Gastrocnemius medialis (tissue), 4 donors: ENCODE data around the gene HES7. TPM values are rescaled to one million over a fixed set of nuclear protein-coding genes. Genes with fewer than 3 reads are reported as not detected.
A peak's percentile ranks its signal among the peaks of the same experiment; 100 is the strongest.

ENCODE experiments used
- ATAC-seq, 2 donors: fragments of 150-250 bp; one replicate each; pipeline ENCODE4 v1.9.1; 2016
- DNase-seq, 2 donors: peaks; one replicate each; pipeline ENCODE4 v3.0.0-alpha.2; 2019
- H3K27ac ChIP-seq, 4 donors: fragments of 200-600 bp; sonication (generic); 1 replicate in 1 of 4; 2 replicates in 3 of 4; pipeline ENCODE4 v1.5.1; 2016 to 2018; ENCODE audit warnings: mild to moderate bottlenecking in 2 of 4, moderate library complexity in 1 of 4
- H3K27me3 ChIP-seq, 3 donors: fragments of 200-600 bp; sonication (generic) in 2 of 3; 1 replicate in 1 of 3; 2 replicates in 2 of 3; pipeline versions ENCODE4 v1.5.1 to v1.6.0; 2016 to 2019; ENCODE audit warnings: mild to moderate bottlenecking in 1 of 3, moderate library complexity in 1 of 3
- H3K36me3 ChIP-seq, 2 donors: fragments of 200-600 bp; sonication (generic) in 1 of 2; one replicate each; pipeline ENCODE4 v1.5.1; 2017 to 2018
- H3K4me1 ChIP-seq, 2 donors: fragments of 200-600 bp; sonication (generic) in 1 of 2; one replicate each; pipeline ENCODE4 v1.5.1; 2016 to 2017; ENCODE audit warnings: mild to moderate bottlenecking in 2 of 2
- H3K4me3 ChIP-seq, 4 donors: fragments of 200-600 bp; sonication (generic) in 3 of 4; 1 replicate in 1 of 4; 2 replicates in 3 of 4; pipeline ENCODE4 v1.5.1; 2016 to 2019; ENCODE audit warnings: mild to moderate bottlenecking in 2 of 4
- H3K9me3 ChIP-seq, 3 donors: fragments of 200-600 bp; sonication (generic) in 2 of 3; 1 replicate in 1 of 3; 2 replicates in 2 of 3; pipeline ENCODE4 v1.5.1; 2016 to 2019
- CTCF ChIP-seq, 5 experiments: fragments of 450-650 bp in 3 of 5; fragments of 200-600 bp in 2 of 5; sonication (generic) in 2 of 5; IDR thresholded peaks in 4 of 5; conservative IDR thresholded peaks in 1 of 5; 1 replicate in 4 of 5; 2 replicates in 1 of 5; pipeline ENCODE4 v1.5.1; 2016 to 2019; ENCODE audit warnings: antibody characterized with exemption in 5 of 5, mild to moderate bottlenecking in 3 of 5, moderate library complexity in 3 of 5
- POLR2A ChIP-seq, 2 donors: fragments of 450-650 bp; IDR thresholded peaks; one replicate each; pipeline ENCODE4 v1.6.1; 2017; ENCODE audit warnings: antibody characterized with exemption in 2 of 2, mild to moderate bottlenecking in 2 of 2, moderate library complexity in 2 of 2
- in situ Hi-C, 4 donors: fragments of 200-750 bp; cut with MboI; loops; one replicate each; pipeline versions ENCODE4 v1.15.0 to v1.8.0; 2017; ENCODE audit warnings: low sequenced_read_pairs in 4 of 4
- intact Hi-C: fragments of 100-400 bp; cut with DNase I; formaldehyde crosslinking; loops from one replicate; pipeline ENCODE4 v1.15.1; 2023; ENCODE audit warnings: low total_unique reads
- total RNA-seq, 4 donors: library from RNA; depleted of rRNA; stranded (reverse); fragments of >200 nt; gene quantifications; one replicate each; pipeline versions ENCODE4 v1.1.0 to v1.2.3, GENCODE V29; 2016

HES7 gene
- total RNA-seq, 4 donors from 2014 or later, result not detected

- Histone ChIP-seq H3K36me3 (no peaks in the 10 kb centered on the region), H3K27me3 (peaks cover 73 to 81% (median 74%) of the 10 kb centered on the region in 3 donors), H3K4me3 (no peak overlapping the region), H3K4me1 (peaks cover 4 to 29% of the 10 kb centered on the region in 2 donors), H3K9me3 (no peaks in the 10 kb centered on the region), H3K27ac (no peak overlapping the region)
- ATAC-seq, result no peak
- in situ Hi-C loops (loop anchor here in 3 of 4 donors (25.0 kb wide), 2 partner anchors 212 to 237 kb away; partner anchors contain the start of genes ARHGEF15 (in 2 of the 3), RANGRF (in 1 of the 3) and SLC25A35 (in 1 of the 3)), intact Hi-C loops (no loop called here)
- TF ChIP-seq POLR2A (IDR thresholded peaks at IDR 0.05) (no peak), CTCF (IDR thresholded peaks at IDR 0.05 in 4 of 5, conservative IDR thresholded peaks at IDR 0.05 in 1 of 5) (no peak)
- no peak for DNase-seq
Observed at GRCh38 chr17:8075081-8075480, 48.8 kb downstream of the HES7 start.

GRCh38 chr17:8074554-8074953, 49.4 kb downstream of the HES7 start:
- Histone ChIP-seq H3K4me1 (peaks cover 2 to 23% of the 10 kb centered on the region in 2 donors), H3K27me3 (peaks cover 73 to 80% (median 74%) of the 10 kb centered on the region in 3 donors), H3K4me3 (no peak overlapping the region), H3K36me3 (no peaks in the 10 kb centered on the region), H3K27ac (no peak overlapping the region), H3K9me3 (no peaks in the 10 kb centered on the region)
- intact Hi-C loops, result no loop called here
- DNase-seq, result no peak
- no peak for ATAC-seq
- in situ Hi-C loops, result no loop called here
- TF ChIP-seq POLR2A (IDR thresholded peaks at IDR 0.05) (no peak), CTCF (IDR thresholded peaks at IDR 0.05 in 4 of 5, conservative IDR thresholded peaks at IDR 0.05 in 1 of 5) (no peak)

GRCh38 chr17:8073627-8074484, 50.0 kb downstream of the HES7 start:
- no peaks in the 10 kb centered on the region for H3K9me3 ChIP-seq
- no peak overlapping the region for H3K27ac ChIP-seq
- H3K4me1 ChIP-seq, result peaks cover 0 to 18% of the 10 kb centered on the region in 2 donors
- H3K36me3 ChIP-seq, result no peaks in the 10 kb centered on the region
- intact Hi-C loops (no loop called here), in situ Hi-C loops (no loop called here)
- peak; percentile 58 to 78 for ATAC-seq
- peak overlapping the region in 1 of 4 donors; percentile 34 for H3K4me3 ChIP-seq
- H3K27me3 ChIP-seq, result peaks cover 67 to 73% (median 68%) of the 10 kb centered on the region in 3 donors
- no peak for TF ChIP-seq POLR2A (IDR thresholded peaks at IDR 0.05)
- peak; percentile 54 to 90 (median 76) for TF ChIP-seq CTCF (IDR thresholded peaks at IDR 0.05 in 4 of 5, conservative IDR thresholded peaks at IDR 0.05 in 1 of 5)
- peak in 1 of 2 donors; percentile 52 for DNase-seq

GRCh38 chr17:8072729-8073461, 51.0 kb downstream of the HES7 start:
- peak overlapping the region in 2 of 4 donors; percentile 13 to 34 for H3K4me3 ChIP-seq
- no peaks in the 10 kb centered on the region for H3K9me3 ChIP-seq
- H3K27me3 ChIP-seq, result peaks cover 59 to 68% (median 60%) of the 10 kb centered on the region in 3 donors
- in situ Hi-C loops (no loop called here), intact Hi-C loops (no loop called here)
- DNase-seq (no peak), ATAC-seq (no peak)
- TF ChIP-seq CTCF (IDR thresholded peaks at IDR 0.05 in 4 of 5, conservative IDR thresholded peaks at IDR 0.05 in 1 of 5) (no peak), POLR2A (IDR thresholded peaks at IDR 0.05) (no peak)
- H3K27ac ChIP-seq, result no peak overlapping the region
- H3K36me3 ChIP-seq, result no peaks in the 10 kb centered on the region
- peaks cover 0 to 18% of the 10 kb centered on the region in 2 donors for H3K4me1 ChIP-seq
